Panc1 (cell line): ENCODE measurements around the gene SPATA3. TPM values are rescaled to one million over a fixed set of nuclear protein-coding genes. Genes with fewer than 3 reads are reported as not detected.

Experiments
- ATAC-seq: fragments of 200-7000 bp; cut with Tn5 transposase; 2 replicates; pipeline ENCODE4 v1.9.1; 2020; ENCODE audit warnings: mild to moderate bottlenecking, moderate library complexity
- BruUV-seq: library from RNA; stranded (reverse); fragments of 400-500 nt; replicated peaks from 2 replicates; lab custom pipeline; 2021; lab: Mats Ljungman, UMichigan
- CTCF ChIA-PET: fragments of 300-600 bp; sonication (Branson Sonifier 250); formaldehyde crosslinking; loops from one replicate; lab custom pipeline; 2022; ENCODE audit warnings: antibody characterized with exemption; lab: Charles Lee
- POLR2A ChIA-PET: fragments of 300-600 bp; sonication (Branson Sonifier 250); formaldehyde crosslinking; loops from one replicate; lab custom pipeline; 2022; ENCODE audit warnings: antibody characterized with exemption; lab: Charles Lee
- DNase-seq: peaks from one replicate; pipeline ENCODE4 v3.0.0-alpha.2; 2010; ENCODE audit warnings: low read depth, low spot score
- H3K27ac ChIP-seq: 2 replicates; pipeline ENCODE4 v1.5.1; 2011; ENCODE audit warnings: mild to moderate bottlenecking, low read length, inconsistent platforms
- H3K27me3 ChIP-seq: fragments of 200-500 bp; sonication (Bioruptor generic); 2 replicates; pipeline ENCODE4 v1.6.0; 2014; ENCODE audit warnings: low read length, inconsistent platforms; ENCODE audit not compliant: control insufficient read depth, insufficient read depth
- H3K36me3 ChIP-seq: fragments of 200-500 bp; sonication (Bioruptor generic); 2 replicates; pipeline ENCODE4 v1.5.1; 2014; ENCODE audit warnings: inconsistent platforms, mild to moderate bottlenecking, low read length, moderate library complexity; ENCODE audit not compliant: control insufficient read depth, insufficient read depth
- H3K4me1 ChIP-seq: 2 replicates; pipeline ENCODE4 v1.5.1; 2011; ENCODE audit warnings: inconsistent platforms, mild to moderate bottlenecking, low read length, moderate library complexity; ENCODE audit not compliant: control insufficient read depth, insufficient read depth
- H3K4me3 ChIP-seq, 2 experiments: 2 replicates each; pipeline ENCODE4 v1.5.1; 2011 to 2012; ENCODE audit warnings: low read depth in 2 of 2, low read length in 2 of 2, mild to moderate bottlenecking in 2 of 2, inconsistent platforms in 1 of 2, moderate library complexity in 1 of 2
- H3K9me3 ChIP-seq: fragments of 200-500 bp; sonication (Bioruptor generic); 2 replicates; pipeline ENCODE4 v1.5.1; 2014; ENCODE audit warnings: low read depth, mild to moderate bottlenecking, inconsistent platforms, low read length, moderate library complexity; ENCODE audit not compliant: control insufficient read depth, insufficient read depth
- CTCF ChIP-seq: fragments of 450-650 bp; IDR thresholded peaks from 2 replicates; pipeline ENCODE4 v1.5.1; 2017; ENCODE audit warnings: mild to moderate bottlenecking
- POLR2AphosphoS5 ChIP-seq: IDR thresholded peaks from 2 replicates; pipeline ENCODE4 v1.6.1; 2012; ENCODE audit warnings: mild to moderate bottlenecking, low read depth, low read length, moderate library complexity
- REST ChIP-seq, 2 experiments: IDR thresholded peaks; 2 replicates each; pipeline ENCODE4 v1.6.1; 2011 to 2012; ENCODE audit warnings: low read depth in 2 of 2, control low read depth in 1 of 2, low read length in 1 of 2, mild to moderate bottlenecking in 1 of 2, moderate library complexity in 1 of 2; ENCODE audit not compliant: insufficient read depth in 1 of 2
- SIN3A ChIP-seq: IDR thresholded peaks from 2 replicates; pipeline ENCODE4 v1.6.1; 2012; ENCODE audit warnings: low read depth, mild to moderate bottlenecking, low read length, moderate library complexity, borderline replicate concordance; ENCODE audit not compliant: insufficient read depth
- TCF7L2 ChIP-seq: IDR thresholded peaks from 2 replicates; pipeline ENCODE4 v1.6.1; 2011; ENCODE audit warnings: mild to moderate bottlenecking, low read depth, low read length, inconsistent platforms
- in situ Hi-C: cut with HindIII; loops from 2 replicates; pipeline ENCODE4 v1.10.0; 2016; ENCODE audit warnings: low sequenced_read_pairs, low pct_unique_long_range_greater_than_20kb
- intact Hi-C: fragments of 100-400 bp; cut with micrococcal nuclease; formaldehyde crosslinking; loops from one replicate; pipeline ENCODE4 v1.10.0; 2022; ENCODE audit not compliant: unreplicated experiment
- total RNA-seq: library from RNA; stranded (reverse); gene quantifications from one replicate; pipeline ENCODE4 v1.2.1, GENCODE V29; 2021; ENCODE audit not compliant: unreplicated experiment

The SPATA3 gene
- total RNA-seq, 1 experiment from 2014 or later: not detected

DNA sequence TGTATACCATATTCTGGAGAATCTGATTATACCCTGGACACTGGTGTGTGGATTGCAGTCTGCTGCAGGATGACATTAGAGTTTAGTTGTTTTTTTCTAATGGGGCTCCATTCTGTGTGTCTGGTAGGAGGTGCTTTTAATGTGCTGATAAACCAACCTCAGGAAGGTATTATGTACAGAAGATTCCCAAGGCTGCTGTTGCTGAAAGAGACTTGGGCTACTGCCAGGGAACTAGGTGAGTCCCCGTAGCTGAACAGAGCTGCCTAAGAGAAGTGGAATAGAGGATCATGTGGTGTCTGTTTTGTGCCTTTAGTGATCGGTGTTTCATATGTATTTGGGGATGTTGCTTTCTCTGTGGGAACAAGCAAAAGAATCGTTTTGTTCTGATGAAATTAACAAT is 16.5 kb downstream of the SPATA3 start:
- POLR2A ChIA-PET: no interaction called here
- Histone ChIP-seq H3K27me3 (no peaks in the 10 kb centered on the region), H3K4me3 (no peak overlapping the region), H3K36me3 (no peaks in the 10 kb centered on the region), H3K4me1 (no peaks in the 10 kb centered on the region), H3K27ac (no peak overlapping the region), H3K9me3 (no peaks in the 10 kb centered on the region)
- BruUV-seq: no TSS peak
- TF ChIP-seq REST (IDR thresholded peaks at IDR 0.05; ENCODE audit: insufficient read depth in 1 of 2, low read depth in 2 of 2, low read length in 1 of 2) (no peak), CTCF (no peak), TCF7L2 (no peak), SIN3A (no peak), POLR2AphosphoS5 (no peak)
- intact Hi-C loops (no loop called here), in situ Hi-C loops (no loop called here)
- CTCF ChIA-PET: no interaction called here
- no peak for DNase-seq
- no peak for ATAC-seq

GRCh38 chr2:231013820-231014219 is 17.9 kb downstream of the SPATA3 start:
- intact Hi-C loops: no loop called here
- CTCF ChIA-PET: interaction anchor here (0.6 kb wide), 1 partner anchor 22 kb away, joined by 4 read pairs; no protein-coding TSS in a partner anchor
- in situ Hi-C loops: no loop called here
- ATAC-seq (no peak), DNase-seq (no peak)
- Histone ChIP-seq H3K27ac (no peak overlapping the region), H3K9me3 (no peaks in the 10 kb centered on the region), H3K36me3 (no peaks in the 10 kb centered on the region), H3K27me3 (no peaks in the 10 kb centered on the region), H3K4me3 (no peak overlapping the region), H3K4me1 (no peaks in the 10 kb centered on the region)
- POLR2A ChIA-PET: no interaction called here
- TF ChIP-seq CTCF (no peak), REST (IDR thresholded peaks at IDR 0.05; ENCODE audit: insufficient read depth in 1 of 2, low read depth in 2 of 2, low read length in 1 of 2) (no peak)
- BruUV-seq: no TSS peak
